HEK293 (cell line): ENCODE measurements around the gene ASL.
A peak's percentile ranks its signal among the peaks of the same experiment; 100 is the strongest.

Source experiments
- CTCF ChIA-PET: fragments of 350-600 bp; formaldehyde crosslinking; extraction: SDS; loops from one replicate; lab custom pipeline; 2021; ENCODE audit warnings: antibody characterized with exemption; lab: Yijun Ruan, JAX
- POLR2A ChIA-PET: fragments of 300-600 bp; formaldehyde crosslinking; extraction: SDS; loops from one replicate; lab custom pipeline; 2020; ENCODE audit warnings: antibody characterized with exemption, inconsistent platforms; lab: Yijun Ruan, JAX
- H3K27ac ChIP-seq: fragments of 200-500 bp; sonication (Bioruptor generic); 2 replicates; pipeline ENCODE4 v1.5.1; 2014; ENCODE audit warnings: low read depth, low read length, control low read depth, inconsistent platforms; ENCODE audit errors: extremely low read depth
- H3K36me3 ChIP-seq, 2 experiments: fragments of 200-500 bp in 1 of 2; sonication (Bioruptor generic) in 1 of 2; 1 replicate in 1 of 2; 2 replicates in 1 of 2; pipeline ENCODE4 v1.5.1; 2014 to 2017; ENCODE audit warnings: inconsistent platforms in 2 of 2, low read length in 2 of 2; ENCODE audit not compliant: control insufficient read depth in 2 of 2, insufficient read depth in 1 of 2
- H3K4me1 ChIP-seq: fragments of 200-500 bp; sonication (Bioruptor generic); 2 replicates; pipeline ENCODE4 v1.5.1; 2014; ENCODE audit warnings: mild to moderate bottlenecking, low read length, inconsistent platforms; ENCODE audit not compliant: control insufficient read depth, insufficient read depth
- H3K4me3 ChIP-seq: 2 replicates; pipeline ENCODE4 v1.5.1; 2011; ENCODE audit warnings: low read depth, mild to moderate bottlenecking, control low read depth, low read length, moderate library complexity
- H3K9me3 ChIP-seq: fragments of 200-500 bp; sonication (Bioruptor generic); 2 replicates; pipeline ENCODE4 v1.5.1; 2014; ENCODE audit warnings: low read depth, low read length, inconsistent platforms; ENCODE audit not compliant: control insufficient read depth, insufficient read depth
- AEBP2 ChIP-seq: fragments of 450-650 bp; formaldehyde crosslinking; IDR thresholded peaks from 2 replicates; pipeline ENCODE4 v1.5.1; 2016; ENCODE audit warnings: missing biosample characterization, missing genetic modification characterization, borderline replicate concordance
- GFI1B ChIP-seq: fragments of 450-650 bp; formaldehyde crosslinking; IDR thresholded peaks from 2 replicates; pipeline ENCODE4 v1.5.1; 2016; ENCODE audit warnings: missing biosample characterization, missing genetic modification characterization
- GLIS2 ChIP-seq: fragments of 450-650 bp; formaldehyde crosslinking; IDR thresholded peaks from 2 replicates; pipeline ENCODE4 v1.5.1; 2016; ENCODE audit warnings: missing biosample characterization, missing genetic modification characterization
- HIC1 ChIP-seq: fragments of 450-650 bp; formaldehyde crosslinking; IDR thresholded peaks from 2 replicates; pipeline ENCODE4 v1.5.1; 2016; ENCODE audit warnings: missing biosample characterization, missing genetic modification characterization
- KLF8 ChIP-seq: fragments of 450-650 bp; formaldehyde crosslinking; IDR thresholded peaks from 2 replicates; pipeline ENCODE4 v1.5.1; 2016; ENCODE audit warnings: missing biosample characterization, missing genetic modification characterization
- SCRT2 ChIP-seq: fragments of 450-650 bp; formaldehyde crosslinking; IDR thresholded peaks from 2 replicates; pipeline ENCODE4 v1.5.1; 2016; ENCODE audit warnings: missing biosample characterization, missing genetic modification characterization
- ZBTB6 ChIP-seq: fragments of 450-650 bp; formaldehyde crosslinking; IDR thresholded peaks from 2 replicates; pipeline ENCODE4 v1.5.1; 2017; ENCODE audit warnings: missing biosample characterization, missing genetic modification characterization
- ZFP3 ChIP-seq: fragments of 450-650 bp; formaldehyde crosslinking; IDR thresholded peaks from 2 replicates; pipeline ENCODE4 v1.5.1; 2016; ENCODE audit warnings: low read depth, missing biosample characterization, missing genetic modification characterization
- ZIC2 ChIP-seq: fragments of 450-650 bp; formaldehyde crosslinking; IDR thresholded peaks from 2 replicates; pipeline ENCODE4 v1.5.1; 2016; ENCODE audit warnings: missing biosample characterization, missing genetic modification characterization
- ZNF140 ChIP-seq: fragments of 450-650 bp; formaldehyde crosslinking; IDR thresholded peaks from 2 replicates; pipeline ENCODE4 v1.5.1; 2016; ENCODE audit warnings: missing biosample characterization, missing genetic modification characterization
- ZNF354C ChIP-seq: fragments of 450-650 bp; formaldehyde crosslinking; IDR thresholded peaks from 2 replicates; pipeline ENCODE4 v1.5.1; 2016; ENCODE audit warnings: missing biosample characterization, missing genetic modification characterization, low read depth, borderline replicate concordance
- ZNF423 ChIP-seq: fragments of 450-650 bp; formaldehyde crosslinking; IDR thresholded peaks from 2 replicates; pipeline ENCODE4 v1.5.1; 2016; ENCODE audit warnings: missing biosample characterization, missing genetic modification characterization
- ZNF449 ChIP-seq: fragments of 450-650 bp; formaldehyde crosslinking; IDR thresholded peaks from 2 replicates; pipeline ENCODE4 v1.5.1; 2017; ENCODE audit warnings: missing biosample characterization, mild to moderate bottlenecking, missing genetic modification characterization, moderate library complexity
- ZNF48 ChIP-seq: fragments of 450-650 bp; formaldehyde crosslinking; IDR thresholded peaks from 2 replicates; pipeline ENCODE4 v1.5.1; 2016; ENCODE audit warnings: missing biosample characterization, missing genetic modification characterization
- ZNF549 ChIP-seq: fragments of 450-650 bp; IDR thresholded peaks from 2 replicates; pipeline ENCODE4 v1.5.1; 2018; ENCODE audit warnings: missing biosample characterization, missing genetic modification characterization, mild to moderate bottlenecking, inconsistent platforms, moderate library complexity
- ZNF600 ChIP-seq: fragments of 450-650 bp; formaldehyde crosslinking; IDR thresholded peaks from 2 replicates; pipeline ENCODE4 v1.5.1; 2016; ENCODE audit warnings: missing biosample characterization, missing genetic modification characterization
- ZNF791 ChIP-seq: fragments of 450-650 bp; formaldehyde crosslinking; IDR thresholded peaks from 2 replicates; pipeline ENCODE4 v1.5.1; 2016; ENCODE audit warnings: missing biosample characterization, missing genetic modification characterization
- TF ChIP-seq, protein P1 (sequence below): fragments of 450-650 bp; formaldehyde crosslinking; IDR thresholded peaks from 2 replicates; pipeline ENCODE4 v1.5.1; 2016; ENCODE audit warnings: missing biosample characterization, missing genetic modification characterization
- TF ChIP-seq, protein P2 (sequence below): fragments of 450-650 bp; formaldehyde crosslinking; IDR thresholded peaks from 2 replicates; pipeline ENCODE4 v1.5.1; 2016; ENCODE audit warnings: missing biosample characterization, missing genetic modification characterization

ASL gene

DNA sequence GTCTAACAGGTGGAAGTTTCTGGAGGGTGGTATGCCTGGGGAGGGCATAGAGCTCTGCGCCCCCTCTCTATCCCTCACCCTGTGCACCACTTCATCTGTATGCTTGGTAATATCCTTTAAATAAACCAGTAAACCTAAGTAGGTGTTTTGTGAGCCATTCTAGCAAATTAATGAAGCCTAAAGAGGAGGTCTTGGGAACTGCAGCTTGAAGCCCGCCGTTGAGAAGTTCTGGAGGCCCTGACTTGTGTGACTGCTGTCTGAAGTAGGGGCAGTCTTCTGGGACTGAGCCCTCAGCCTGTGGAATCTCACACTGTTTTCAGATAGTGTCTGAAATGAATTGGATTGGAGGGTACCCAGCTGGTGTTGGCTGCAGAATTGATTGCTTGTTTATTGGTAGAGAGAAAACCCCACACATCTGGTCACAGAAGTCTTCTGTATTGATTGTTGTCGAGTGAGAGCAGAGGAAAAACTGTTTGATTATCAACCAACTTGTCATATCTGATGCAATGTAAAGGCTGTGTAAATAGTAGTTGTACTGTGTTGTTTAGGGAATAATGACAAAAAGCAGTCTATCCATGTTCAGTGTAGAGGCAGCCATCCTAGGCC lies 43.7 kb downstream of the ASL start:
- H3K27ac ChIP-seq: no peak overlapping the region
- peaks cover 7% of the 10 kb centered on the region for H3K4me1 ChIP-seq
- no peaks in the 10 kb centered on the region for H3K9me3 ChIP-seq
- H3K36me3 ChIP-seq: peaks cover 2 to 9% of the 10 kb centered on the region in 2 experiments; a peak in 2 of 3 replicates
- TF ChIP-seq ZNF600 (tag by site-specific recombination): no peak
- TF ChIP-seq ZNF449: 0 out of 2 replicates have a peak, but pooled peaks have one; percentile 2
- H3K4me3 ChIP-seq: no peak overlapping the region
- ChIA-PET CTCF (no interaction called here), POLR2A (no interaction called here)

- no peak overlapping the region for H3K4me3 ChIP-seq
- no peak overlapping the region for H3K27ac ChIP-seq
- H3K36me3 ChIP-seq: peaks cover 0 to 6% of the 10 kb centered on the region in 2 experiments; a peak in 1 of 3 replicates
- CTCF ChIA-PET: no interaction called here
- TF ChIP-seq, protein P1, sequence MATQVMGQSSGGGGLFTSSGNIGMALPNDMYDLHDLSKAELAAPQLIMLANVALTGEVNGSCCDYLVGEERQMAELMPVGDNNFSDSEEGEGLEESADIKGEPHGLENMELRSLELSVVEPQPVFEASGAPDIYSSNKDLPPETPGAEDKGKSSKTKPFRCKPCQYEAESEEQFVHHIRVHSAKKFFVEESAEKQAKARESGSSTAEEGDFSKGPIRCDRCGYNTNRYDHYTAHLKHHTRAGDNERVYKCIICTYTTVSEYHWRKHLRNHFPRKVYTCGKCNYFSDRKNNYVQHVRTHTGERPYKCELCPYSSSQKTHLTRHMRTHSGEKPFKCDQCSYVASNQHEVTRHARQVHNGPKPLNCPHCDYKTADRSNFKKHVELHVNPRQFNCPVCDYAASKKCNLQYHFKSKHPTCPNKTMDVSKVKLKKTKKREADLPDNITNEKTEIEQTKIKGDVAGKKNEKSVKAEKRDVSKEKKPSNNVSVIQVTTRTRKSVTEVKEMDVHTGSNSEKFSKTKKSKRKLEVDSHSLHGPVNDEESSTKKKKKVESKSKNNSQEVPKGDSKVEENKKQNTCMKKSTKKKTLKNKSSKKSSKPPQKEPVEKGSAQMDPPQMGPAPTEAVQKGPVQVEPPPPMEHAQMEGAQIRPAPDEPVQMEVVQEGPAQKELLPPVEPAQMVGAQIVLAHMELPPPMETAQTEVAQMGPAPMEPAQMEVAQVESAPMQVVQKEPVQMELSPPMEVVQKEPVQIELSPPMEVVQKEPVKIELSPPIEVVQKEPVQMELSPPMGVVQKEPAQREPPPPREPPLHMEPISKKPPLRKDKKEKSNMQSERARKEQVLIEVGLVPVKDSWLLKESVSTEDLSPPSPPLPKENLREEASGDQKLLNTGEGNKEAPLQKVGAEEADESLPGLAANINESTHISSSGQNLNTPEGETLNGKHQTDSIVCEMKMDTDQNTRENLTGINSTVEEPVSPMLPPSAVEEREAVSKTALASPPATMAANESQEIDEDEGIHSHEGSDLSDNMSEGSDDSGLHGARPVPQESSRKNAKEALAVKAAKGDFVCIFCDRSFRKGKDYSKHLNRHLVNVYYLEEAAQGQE: no peak
- TF ChIP-seq SCRT2 (tag by site-specific recombination): no peak
- no peak for TF ChIP-seq ZNF140 (tag by site-specific recombination)
- no peak for TF ChIP-seq ZNF549 (tag by site-specific recombination)
- TF ChIP-seq KLF8 (tag by site-specific recombination): no peak
- TF ChIP-seq GFI1B: no peak
- TF ChIP-seq HIC1 (tag by site-specific recombination): no peak
- no peak for TF ChIP-seq AEBP2 (tag by site-specific recombination)
- TF ChIP-seq ZBTB6 (tag by site-specific recombination): no peak
- no peak for TF ChIP-seq GLIS2
- TF ChIP-seq ZNF48: no peak
- TF ChIP-seq, protein P2, sequence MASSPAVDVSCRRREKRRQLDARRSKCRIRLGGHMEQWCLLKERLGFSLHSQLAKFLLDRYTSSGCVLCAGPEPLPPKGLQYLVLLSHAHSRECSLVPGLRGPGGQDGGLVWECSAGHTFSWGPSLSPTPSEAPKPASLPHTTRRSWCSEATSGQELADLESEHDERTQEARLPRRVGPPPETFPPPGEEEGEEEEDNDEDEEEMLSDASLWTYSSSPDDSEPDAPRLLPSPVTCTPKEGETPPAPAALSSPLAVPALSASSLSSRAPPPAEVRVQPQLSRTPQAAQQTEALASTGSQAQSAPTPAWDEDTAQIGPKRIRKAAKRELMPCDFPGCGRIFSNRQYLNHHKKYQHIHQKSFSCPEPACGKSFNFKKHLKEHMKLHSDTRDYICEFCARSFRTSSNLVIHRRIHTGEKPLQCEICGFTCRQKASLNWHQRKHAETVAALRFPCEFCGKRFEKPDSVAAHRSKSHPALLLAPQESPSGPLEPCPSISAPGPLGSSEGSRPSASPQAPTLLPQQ: no peak
- TF ChIP-seq ZFP3 (tag by site-specific recombination): no peak
- TF ChIP-seq ZNF423 (tag by site-specific recombination): no peak
- no peak for TF ChIP-seq ZNF354C (tag by site-specific recombination)
- TF ChIP-seq ZIC2 (tag by site-specific recombination): no peak
- TF ChIP-seq ZNF791 (tag by site-specific recombination): no peak
- peaks cover 11% of the 10 kb centered on the region for H3K4me1 ChIP-seq
- no peaks in the 10 kb centered on the region for H3K9me3 ChIP-seq
- POLR2A ChIA-PET: interaction anchor here (0.6 to 2.0 kb wide), 2 partner anchors 8 to 51 kb away, joined by 3 to 5 read pairs; partner anchors contain the start of gene CRCP
Observed at GRCh38 chr7:66123175-66123528, 47.5 kb downstream of the ASL start.
